Forelimb muscle (tissue), 1 donor: ENCODE measurements around the gene TMEM255B. TPM values are rescaled to one million over a fixed set of nuclear protein-coding genes. Genes with fewer than 3 reads are reported as not detected.

Experiments
- DNase-seq: peaks from one replicate; pipeline ENCODE4 v3.0.0-alpha.2; 2013; ENCODE audit warnings: low read depth
- polyA plus RNA-seq: library from polyadenylated mRNA; unstranded; fragments of 120-200 nt; gene quantifications from one replicate; pipeline ENCODE4 v1.2.1, GENCODE V29; 2013; ENCODE audit not compliant: insufficient read length

TMEM255B gene
- polyA plus RNA-seq, 1 donor = 7.2 TPM

GRCh38 chr13:113846636-113847318, 87.8 kb downstream of the TMEM255B start:
- no peak for DNase-seq

- no peak for DNase-seq
Observed at GRCh38 chr13:113848020-113848419, 89.0 kb downstream of the TMEM255B start.

DNA sequence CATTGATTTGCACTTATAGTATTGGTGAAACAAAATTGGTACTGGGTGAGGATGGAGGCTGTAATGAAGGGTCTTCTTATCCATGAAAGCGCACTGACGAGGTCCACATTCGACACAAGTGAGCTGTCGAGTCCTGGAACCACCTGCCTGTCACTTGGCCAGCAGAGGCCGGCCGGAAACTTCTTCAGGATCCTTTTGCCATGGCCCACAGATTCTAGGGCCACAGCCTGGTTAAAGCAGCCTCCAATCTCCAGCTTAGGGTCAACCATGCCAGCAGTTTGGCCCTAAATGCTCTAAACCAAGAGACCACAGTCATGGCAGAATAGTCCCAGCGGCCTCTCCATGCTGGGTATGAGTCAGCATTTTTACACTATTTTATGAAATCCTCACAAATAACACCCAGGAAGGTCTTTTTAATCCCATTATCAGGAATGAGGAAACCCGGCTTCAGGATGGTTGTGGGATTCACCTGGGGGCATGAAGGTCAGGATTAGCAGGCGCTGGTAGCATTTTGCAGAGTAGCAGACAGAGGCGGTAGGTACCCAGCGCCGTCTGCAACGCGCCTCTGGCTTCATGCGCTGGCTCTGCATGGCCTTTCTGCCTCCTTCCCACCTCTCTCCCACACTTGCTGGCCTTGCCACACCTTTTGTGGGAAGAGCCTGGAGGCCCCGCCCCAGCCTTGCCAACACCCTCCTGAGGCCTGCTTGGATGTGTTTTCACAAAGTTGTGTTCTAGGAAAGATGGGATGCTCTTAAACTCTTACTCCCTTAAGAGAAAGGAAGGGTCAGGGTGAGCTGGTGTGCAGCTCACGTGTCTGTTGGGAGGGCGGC, 89.6 kb downstream of the TMEM255B start:
- DNase-seq = no peak

DNA sequence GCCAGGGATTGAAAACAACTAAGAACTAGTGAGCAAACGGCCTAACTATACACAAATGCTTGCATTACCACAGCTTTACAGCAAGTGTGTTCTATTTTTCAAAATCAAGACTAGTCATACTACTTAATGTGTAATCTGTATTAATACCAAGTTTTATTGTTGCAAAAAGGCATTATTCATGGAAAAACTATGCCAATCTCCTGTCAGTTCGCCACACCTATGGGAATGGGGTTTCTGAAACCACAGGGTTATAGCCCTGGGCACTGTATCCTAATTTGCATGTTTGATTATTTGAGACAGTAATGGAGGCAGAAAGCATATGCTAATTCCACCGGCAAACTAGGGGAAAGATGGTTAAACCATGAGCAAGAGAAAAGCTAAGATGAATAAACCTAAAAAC, 90.5 kb downstream of the TMEM255B start:
- no peak for DNase-seq

DNA sequence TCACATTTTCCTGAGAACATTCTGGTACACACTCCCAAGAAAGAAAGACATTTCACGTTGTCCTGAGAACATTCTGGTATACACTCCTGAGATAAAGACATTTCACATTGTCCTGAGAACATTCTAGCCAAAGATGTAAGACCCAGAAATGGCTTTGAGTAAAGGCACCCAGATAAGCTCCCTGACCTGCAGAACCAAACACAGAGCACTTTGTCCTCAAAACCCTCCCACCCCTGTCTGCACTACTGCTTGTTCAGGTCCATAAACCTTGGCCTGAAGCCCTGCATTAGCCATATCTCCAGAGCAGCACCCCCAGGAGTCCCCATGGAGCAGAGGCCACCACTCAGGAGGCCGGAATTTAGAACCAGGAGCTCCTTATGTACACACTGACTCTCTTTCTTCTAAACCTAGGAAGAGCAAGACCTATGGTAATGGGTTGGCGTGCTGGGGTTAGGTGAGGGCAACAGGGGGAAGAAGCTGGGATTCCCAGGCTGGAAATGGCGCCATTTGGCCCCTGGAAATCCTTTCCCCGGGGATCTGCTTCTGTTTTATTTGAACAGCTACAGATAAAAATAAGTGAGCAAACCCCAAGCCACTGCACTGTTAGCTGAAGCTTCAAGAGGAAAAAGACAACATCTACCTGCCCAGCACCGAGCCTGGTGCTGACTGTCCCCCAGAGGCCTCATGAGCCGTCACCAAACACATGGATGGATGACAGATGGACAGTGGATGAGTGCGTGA, 91.1 kb downstream of the TMEM255B start:
- DNase-seq = no peak

DNA sequence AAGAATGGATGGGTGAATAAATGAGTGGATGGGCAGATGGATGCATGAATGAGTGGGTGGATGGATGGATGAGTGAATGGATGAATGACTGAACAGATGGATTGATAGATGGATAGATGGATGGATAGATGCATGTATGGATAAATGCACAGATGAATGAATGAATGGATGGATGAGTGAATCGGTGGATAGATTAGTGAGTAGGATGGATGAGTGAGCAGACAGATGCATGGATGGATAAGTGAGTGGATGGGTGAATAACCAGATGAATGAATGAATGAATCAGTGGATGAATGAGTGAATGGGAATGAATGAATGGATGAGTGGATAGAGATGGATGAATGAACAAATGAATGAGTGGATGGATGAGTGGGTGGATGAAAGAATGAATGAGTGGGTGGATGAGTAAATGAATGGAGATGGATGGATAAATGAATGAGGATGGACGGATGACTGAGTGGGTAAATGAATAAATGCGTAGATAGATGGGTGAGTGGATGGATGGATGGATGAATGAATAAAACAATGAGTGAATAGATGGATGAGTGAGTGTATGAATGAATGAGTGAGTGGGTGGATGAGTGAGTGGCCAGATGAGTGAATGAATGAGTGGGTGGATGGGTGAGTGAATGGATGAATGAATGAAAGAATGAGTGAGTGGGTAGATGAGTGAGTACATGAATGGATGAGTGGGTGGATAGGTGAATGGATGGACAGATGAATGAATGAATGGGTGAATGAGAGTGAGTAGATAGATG, 91.9 kb downstream of the TMEM255B start:
- no peak for DNase-seq

DNA sequence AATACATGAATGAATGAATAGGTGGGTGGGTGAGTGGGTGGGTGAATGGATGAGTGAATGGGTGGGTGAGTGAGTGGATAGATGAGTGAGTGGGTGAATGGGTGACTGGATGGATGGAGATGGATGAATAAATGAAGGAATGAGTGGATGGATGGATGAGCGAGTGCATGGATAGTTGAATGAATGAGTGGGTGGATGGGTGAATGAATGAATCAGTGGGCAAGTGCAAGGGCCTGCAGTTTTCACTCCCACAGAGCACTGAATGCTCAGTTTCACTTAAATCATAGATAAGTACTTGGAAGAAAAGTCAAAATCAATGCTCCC, 92.4 kb downstream of the TMEM255B start:
- no peak for DNase-seq

- no peak for DNase-seq
Observed at GRCh38 chr13:113851826-113852535, 93.0 kb downstream of the TMEM255B start.

GRCh38 chr13:113852536-113853517, 93.8 kb downstream of the TMEM255B start:
- DNase-seq = no peak

DNA sequence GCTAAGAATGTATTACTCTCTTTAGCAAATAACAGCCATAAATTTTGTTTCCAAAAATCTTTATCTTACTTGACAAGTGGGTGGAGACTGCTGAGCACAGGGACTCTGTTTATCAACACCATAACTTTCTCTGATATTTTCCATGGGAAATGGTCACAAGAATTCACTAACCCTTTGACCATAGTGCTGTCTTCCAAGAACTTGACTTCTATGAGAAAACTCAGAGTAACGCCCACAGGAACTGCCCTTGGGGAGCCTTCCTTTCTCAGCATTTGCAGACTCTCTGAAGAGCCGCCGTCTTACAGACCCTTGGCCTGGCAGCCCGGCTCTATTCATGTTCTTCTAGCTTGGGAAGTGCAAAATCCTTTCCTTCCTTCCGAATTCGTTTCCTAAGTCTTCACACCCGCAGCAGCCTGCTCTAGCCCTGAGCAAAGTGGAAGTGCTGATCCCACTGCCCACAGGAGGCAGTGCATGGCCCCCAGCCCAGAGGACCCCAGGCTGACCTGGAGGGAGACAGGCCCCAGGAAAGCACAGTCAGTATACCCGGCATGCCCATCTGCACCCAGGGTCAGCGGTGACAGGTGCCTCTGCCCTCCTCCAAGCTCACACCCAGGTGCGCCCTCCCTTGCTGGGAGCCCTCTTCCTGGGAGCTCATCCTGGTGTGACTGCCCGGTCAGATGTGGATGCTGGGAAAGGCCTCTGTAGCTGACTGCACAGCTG, 94.7 kb downstream of the TMEM255B start:
- no peak for DNase-seq

GRCh38 chr13:113854238-113855011, 95.4 kb downstream of the TMEM255B start:
- DNase-seq = no peak

- no peak for DNase-seq
Observed at GRCh38 chr13:113855012-113855921, 96.2 kb downstream of the TMEM255B start.

- no peak for DNase-seq
Observed at GRCh38 chr13:113855931-113856715, 97.1 kb downstream of the TMEM255B start.

DNA sequence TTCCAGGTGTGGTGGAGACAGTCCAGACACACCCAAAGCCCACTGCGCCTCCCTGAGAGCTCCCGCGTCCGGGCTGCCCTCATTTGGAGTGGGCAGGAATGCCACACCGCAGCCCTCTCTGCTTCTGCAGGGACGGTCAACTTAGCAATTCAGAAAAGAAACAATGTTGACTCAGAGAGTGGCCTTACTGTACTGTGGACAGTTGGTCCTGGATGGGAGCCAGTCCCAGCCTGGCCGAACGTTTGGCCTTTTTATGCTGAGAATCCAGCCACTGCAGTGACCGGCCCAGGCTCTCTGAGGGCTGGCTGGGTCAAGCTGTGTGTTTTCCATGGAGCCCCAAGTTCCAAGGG, 97.7 kb downstream of the TMEM255B start:
- no peak for DNase-seq

GRCh38 chr13:113857531-113858195, 98.6 kb downstream of the TMEM255B start:
- no peak for DNase-seq
